Measurements from ENCODE around the gene RHBDF2. TPM values are rescaled to one million over a fixed set of nuclear protein-coding genes. Genes with fewer than 3 reads are reported as not detected.

The RHBDF2 gene
- total RNA-seq, 2 experiments from 2014 or later = 33.2 to 33.8 TPM

DNA sequence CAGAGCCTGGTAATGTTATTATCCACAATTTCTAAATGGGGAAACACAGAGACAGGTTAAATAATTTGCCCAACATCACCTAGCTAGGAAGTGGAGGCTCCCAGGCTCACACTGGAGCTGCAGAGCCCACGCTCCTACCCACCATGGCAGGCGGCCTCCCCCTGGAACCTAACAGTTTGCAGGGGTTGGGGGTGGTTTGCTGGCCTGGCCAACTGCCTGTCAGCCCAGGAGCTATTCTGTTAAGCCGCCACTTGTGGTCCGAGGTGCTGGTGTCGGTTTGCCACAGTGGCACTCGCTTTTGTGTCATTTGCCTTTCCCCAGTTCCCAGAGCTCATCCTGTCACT is 42.2 kb upstream of the RHBDF2 start:
- ChIA-PET CTCF (interaction anchor here (0.9 to 1.3 kb wide), 3 partner anchors 14 to 58 kb away, joined by 3 to 5 read pairs (median 4); no protein-coding TSS in a partner anchor), POLR2A (interaction anchor here (1.6 kb wide), 1 partner anchor 14 kb away, joined by 8 read pairs; no protein-coding TSS in a partner anchor)
- peaks cover 30% of the 10 kb centered on the region for H3K27me3 Mint-ChIP-seq
- no peak overlapping the region for H3K4me3 Mint-ChIP-seq
- no peaks in the 10 kb centered on the region for H3K36me3 Mint-ChIP-seq (ENCODE audit: low read depth)
- peaks cover 3% of the 10 kb centered on the region for H3K4me1 Mint-ChIP-seq
- no peaks in the 10 kb centered on the region for H3K9me3 Mint-ChIP-seq
- no peak for DNase-seq
- no peak overlapping the region for H3K27ac Mint-ChIP-seq

DNA sequence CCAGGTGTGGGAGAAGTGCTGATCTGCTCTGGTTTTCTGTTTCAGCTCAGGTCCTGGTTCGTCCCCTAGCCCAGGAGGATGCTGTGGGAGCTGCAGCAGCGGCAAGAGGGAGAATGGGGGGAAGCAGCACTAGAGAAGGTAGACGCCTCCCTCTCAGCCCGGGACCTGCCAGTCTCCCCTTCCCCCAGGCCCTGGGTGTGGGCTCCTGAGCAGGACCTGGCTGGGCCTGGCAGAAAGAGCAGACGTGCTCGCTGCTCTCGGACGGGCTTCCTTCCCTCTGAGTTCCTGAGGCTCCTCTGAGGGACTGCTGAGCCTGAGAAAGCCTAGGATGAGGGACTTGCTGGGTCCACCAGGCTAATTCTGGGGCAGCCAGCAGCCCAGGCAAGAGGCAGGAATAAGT is 41.8 kb upstream of the RHBDF2 start:
- no peak overlapping the region for H3K4me3 Mint-ChIP-seq
- CTCF ChIA-PET = interaction anchor here (0.9 to 1.3 kb wide), 2 partner anchors 15 to 59 kb away, joined by 3 to 5 read pairs; no protein-coding TSS in a partner anchor
- no peak for DNase-seq
- H3K27ac Mint-ChIP-seq = no peak overlapping the region
- POLR2A ChIA-PET = interaction anchor here (1.6 kb wide), 1 partner anchor 15 kb away, joined by 8 read pairs; no protein-coding TSS in a partner anchor
- no peaks in the 10 kb centered on the region for H3K9me3 Mint-ChIP-seq
- peaks cover 3% of the 10 kb centered on the region for H3K4me1 Mint-ChIP-seq
- H3K27me3 Mint-ChIP-seq = peaks cover 33% of the 10 kb centered on the region
- H3K36me3 Mint-ChIP-seq (ENCODE audit: low read depth) = no peaks in the 10 kb centered on the region

DNA sequence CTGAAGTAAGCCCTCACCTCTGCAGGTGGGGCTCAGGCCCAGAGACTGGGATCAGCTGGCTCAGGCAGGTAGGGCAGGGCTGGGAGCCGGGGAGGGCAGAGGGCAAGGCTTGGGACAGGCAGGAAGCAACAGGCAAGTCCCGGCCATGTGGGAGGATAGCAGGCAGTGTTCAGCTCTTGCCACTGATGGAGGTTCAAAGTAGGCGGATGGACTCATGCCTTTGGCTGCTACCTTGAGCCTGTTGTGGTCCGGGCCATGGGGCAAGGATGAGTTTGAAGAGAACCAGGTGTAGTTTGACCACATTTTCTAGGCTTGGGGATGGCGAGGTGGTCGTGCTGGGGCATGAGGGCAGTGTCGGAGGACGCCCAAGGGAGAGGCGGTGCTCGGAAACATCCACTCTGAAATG is 41.3 kb upstream of the RHBDF2 start:
- ChIA-PET POLR2A (no interaction called here), CTCF (no interaction called here)
- H3K27ac Mint-ChIP-seq = no peak overlapping the region
- H3K4me1 Mint-ChIP-seq = peaks cover 3% of the 10 kb centered on the region
- H3K36me3 Mint-ChIP-seq (ENCODE audit: low read depth) = no peaks in the 10 kb centered on the region
- DNase-seq = no peak
- H3K4me3 Mint-ChIP-seq = no peak overlapping the region
- H3K27me3 Mint-ChIP-seq = peaks cover 33% of the 10 kb centered on the region
- no peaks in the 10 kb centered on the region for H3K9me3 Mint-ChIP-seq

DNA sequence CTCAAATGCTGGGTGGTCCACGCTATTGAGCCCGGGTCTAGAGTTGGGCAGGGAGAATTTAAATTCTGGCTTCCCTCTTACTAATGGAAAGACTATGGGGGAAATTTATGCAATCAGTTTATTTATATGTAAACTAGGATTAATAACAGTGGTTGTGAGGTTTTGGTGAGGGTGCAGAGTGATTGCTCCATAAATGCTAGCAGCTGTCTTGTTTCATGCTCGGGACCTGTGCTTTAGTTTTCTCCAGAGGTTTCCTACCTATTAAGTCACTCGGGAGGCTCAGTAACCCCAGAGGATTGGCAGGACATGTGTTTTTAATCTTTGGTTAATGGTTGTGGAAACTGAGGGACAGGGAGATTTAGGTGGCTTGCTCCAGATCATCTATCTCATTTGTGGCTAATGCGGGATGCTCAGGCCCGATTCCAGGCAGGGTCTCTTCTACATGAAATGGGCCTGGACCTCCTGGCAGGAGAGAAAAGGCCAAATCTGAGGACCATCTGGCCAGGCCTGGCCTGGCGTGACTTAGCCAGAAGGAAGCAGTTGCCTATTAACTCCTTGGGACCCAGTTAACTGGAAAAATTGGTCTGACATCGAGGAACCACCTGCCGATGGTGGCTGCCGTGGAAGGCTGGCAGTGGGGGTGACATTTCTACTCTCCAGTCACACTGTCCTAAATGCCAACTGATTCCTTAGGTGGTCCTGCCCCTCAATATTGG is 40.7 kb upstream of the RHBDF2 start:
- Mint-ChIP-seq H3K9me3 (no peaks in the 10 kb centered on the region), H3K4me3 (no peak overlapping the region)
- CTCF ChIA-PET = no interaction called here

DNA sequence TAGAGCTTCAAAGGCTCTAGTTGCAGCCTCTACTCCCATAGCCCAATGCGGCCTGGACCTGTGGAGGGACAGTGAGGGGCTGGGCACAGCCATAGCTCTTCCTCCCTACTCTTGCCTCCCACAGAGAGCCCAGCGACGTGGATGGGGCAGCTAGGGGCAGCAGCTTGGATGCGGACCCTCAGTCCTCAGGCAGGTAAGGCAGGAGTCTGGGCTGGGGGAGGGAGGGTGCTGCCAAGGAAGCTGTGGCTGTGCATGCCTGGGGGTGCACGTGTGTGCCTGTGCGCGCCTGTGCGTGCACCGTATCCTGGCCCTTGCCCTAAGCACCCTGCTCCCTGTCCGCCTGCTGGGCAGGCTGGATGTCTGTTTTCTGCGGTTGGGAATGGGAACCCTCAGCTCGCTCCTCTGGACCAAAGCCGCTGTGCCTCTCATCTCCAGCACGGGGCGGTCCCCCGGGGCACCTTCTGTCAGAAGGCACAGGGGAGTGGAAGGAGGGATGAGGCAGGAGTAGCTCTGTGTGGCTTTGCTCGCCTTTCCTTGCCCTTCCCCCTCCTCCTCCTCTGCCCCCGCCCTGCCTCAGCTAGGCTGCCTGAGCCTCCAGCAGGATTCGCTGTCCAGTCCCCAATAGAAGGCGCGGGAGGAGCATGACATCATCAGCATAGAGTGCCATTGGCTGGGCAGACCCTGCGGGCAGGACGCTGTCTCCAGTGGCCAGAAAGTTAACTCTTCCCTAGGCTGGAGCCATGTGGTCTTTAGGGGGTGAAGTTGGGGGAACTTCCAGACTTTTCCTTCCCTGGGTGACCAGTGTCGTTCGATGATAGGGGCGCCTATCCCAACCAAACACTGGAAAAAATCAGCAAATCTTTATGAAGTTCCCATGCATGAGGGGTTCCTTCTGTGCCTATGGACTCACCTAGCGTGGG is 39.4 kb upstream of the RHBDF2 start:
- Mint-ChIP-seq H3K4me3 (no peak overlapping the region), H3K27ac (no peak overlapping the region), H3K4me1 (peaks cover 3% of the 10 kb centered on the region), H3K36me3 (ENCODE audit: low read depth) (no peaks in the 10 kb centered on the region), H3K9me3 (no peaks in the 10 kb centered on the region), H3K27me3 (peaks cover 48% of the 10 kb centered on the region)
- DNase-seq = no peak
- CTCF ChIA-PET = interaction anchor here (0.8 to 3.2 kb wide), 4 partner anchors 16 to 83 kb away, joined by 3 to 13 read pairs (median 6); no protein-coding TSS in a partner anchor
- POLR2A ChIA-PET = interaction anchor here (1.3 kb wide), 1 partner anchor 9 kb away, joined by 3 read pairs; no protein-coding TSS in a partner anchor

More for the DNA sequence above, 40.7 kb upstream of the RHBDF2 start:
- POLR2A ChIA-PET = no interaction called here
- DNase-seq = no peak
- Mint-ChIP-seq H3K27me3 (peaks cover 36% of the 10 kb centered on the region), H3K36me3 (ENCODE audit: low read depth) (no peaks in the 10 kb centered on the region), H3K4me1 (peaks cover 3% of the 10 kb centered on the region), H3K27ac (no peak overlapping the region)

DNA sequence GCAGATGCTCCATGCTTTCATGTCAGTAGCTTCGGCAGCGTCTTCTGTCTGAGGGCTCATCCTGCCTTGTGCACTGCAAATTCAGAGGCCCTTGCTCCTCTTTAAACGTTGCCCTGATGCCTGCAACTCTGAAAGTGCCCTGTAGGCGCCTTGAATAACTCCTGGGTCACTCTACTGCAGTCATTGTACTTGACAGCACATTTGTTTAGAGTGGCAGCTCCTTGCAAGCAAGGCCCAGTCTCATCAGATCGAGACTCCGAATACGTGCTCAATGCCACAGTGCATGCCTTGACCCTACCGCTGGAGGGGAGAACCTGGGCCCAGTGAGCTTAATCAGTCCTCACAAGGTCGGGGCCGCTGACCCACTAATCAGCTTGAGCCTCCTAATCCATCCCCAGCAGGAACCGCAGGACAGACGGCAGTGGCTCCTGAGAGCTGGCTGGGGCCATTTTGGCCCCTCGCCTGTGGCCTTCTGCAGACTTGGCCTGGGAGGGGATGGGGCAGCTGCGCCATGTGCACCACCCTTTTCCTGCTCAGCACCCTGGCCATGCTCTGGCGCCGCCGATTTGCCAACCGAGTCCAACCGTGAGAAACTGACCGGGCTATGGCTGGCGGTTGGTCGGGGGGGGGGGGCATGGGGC is 38.5 kb upstream of the RHBDF2 start, which contains the start of gene PRCD:
Gene PRCD (plus strand): TSS at position 414 of the 641 bp plus-strand sequence. CDS start 98 bp downstream, at position 512.
- Mint-ChIP-seq H3K27me3 (peaks cover 55% of the 10 kb centered on the region), H3K4me3 (no peak within 1 kb of the TSS), H3K9me3 (no peaks in the 10 kb centered on the region), H3K36me3 (ENCODE audit: low read depth) (no peaks in the 10 kb centered on the region), H3K4me1 (peaks cover 3% of the 10 kb centered on the region), H3K27ac (no peak within 1 kb of the TSS)
- CTCF ChIA-PET = interaction anchor here (2.5 to 3.2 kb wide), 2 partner anchors 17 kb away, joined by 6 to 13 read pairs; no protein-coding TSS in a partner anchor
- DNase-seq = no peak
- POLR2A ChIA-PET = interaction anchor here (0.6 to 1.3 kb wide), 2 partner anchors 10 to 551 kb away, joined by 3 to 4 read pairs; no protein-coding TSS in a partner anchor

DNA sequence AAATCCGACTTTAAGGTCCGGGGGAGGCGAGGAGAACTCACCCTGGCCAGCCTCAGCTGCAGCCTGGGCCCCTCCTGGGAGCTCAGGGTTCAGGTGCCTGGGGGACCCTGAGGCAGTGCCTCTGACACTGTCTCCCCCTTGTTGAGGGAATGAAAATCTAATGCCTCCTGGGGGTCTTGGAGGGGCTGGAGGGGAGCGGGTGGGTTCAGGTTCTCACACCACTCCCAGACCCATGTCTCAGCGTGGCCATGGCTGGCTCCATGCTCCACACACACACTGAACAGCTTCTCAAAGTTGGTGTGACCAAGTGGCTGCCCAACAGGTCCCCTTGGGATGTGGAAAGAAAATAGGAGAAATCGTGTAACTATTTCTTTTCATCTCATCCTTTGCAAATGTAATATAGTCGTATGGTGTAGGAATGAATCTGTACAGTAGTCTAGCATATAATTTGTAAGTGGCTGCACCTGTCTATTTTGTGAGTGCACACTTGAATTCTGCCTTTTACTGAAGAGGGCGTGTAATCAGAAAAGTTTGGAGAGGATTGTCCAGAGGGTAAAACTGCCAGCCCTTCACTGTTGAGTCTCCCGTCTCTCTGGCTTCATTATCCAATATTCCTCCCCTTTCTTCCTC is 37.8 kb upstream of the RHBDF2 start:
- H3K9me3 Mint-ChIP-seq = no peaks in the 10 kb centered on the region
- CTCF ChIA-PET = interaction anchor here (2.5 to 3.2 kb wide), 2 partner anchors 16 to 18 kb away, joined by 6 to 13 read pairs; no protein-coding TSS in a partner anchor
- peaks cover 54% of the 10 kb centered on the region for H3K27me3 Mint-ChIP-seq
- no peak overlapping the region for H3K4me3 Mint-ChIP-seq
- no peak overlapping the region for H3K27ac Mint-ChIP-seq
- peaks cover 3% of the 10 kb centered on the region for H3K4me1 Mint-ChIP-seq
- no peaks in the 10 kb centered on the region for H3K36me3 Mint-ChIP-seq (ENCODE audit: low read depth)
- POLR2A ChIA-PET = interaction anchor here (0.6 to 1.3 kb wide), 2 partner anchors 10 to 550 kb away, joined by 3 to 4 read pairs; no protein-coding TSS in a partner anchor
- DNase-seq = no peak

DNA sequence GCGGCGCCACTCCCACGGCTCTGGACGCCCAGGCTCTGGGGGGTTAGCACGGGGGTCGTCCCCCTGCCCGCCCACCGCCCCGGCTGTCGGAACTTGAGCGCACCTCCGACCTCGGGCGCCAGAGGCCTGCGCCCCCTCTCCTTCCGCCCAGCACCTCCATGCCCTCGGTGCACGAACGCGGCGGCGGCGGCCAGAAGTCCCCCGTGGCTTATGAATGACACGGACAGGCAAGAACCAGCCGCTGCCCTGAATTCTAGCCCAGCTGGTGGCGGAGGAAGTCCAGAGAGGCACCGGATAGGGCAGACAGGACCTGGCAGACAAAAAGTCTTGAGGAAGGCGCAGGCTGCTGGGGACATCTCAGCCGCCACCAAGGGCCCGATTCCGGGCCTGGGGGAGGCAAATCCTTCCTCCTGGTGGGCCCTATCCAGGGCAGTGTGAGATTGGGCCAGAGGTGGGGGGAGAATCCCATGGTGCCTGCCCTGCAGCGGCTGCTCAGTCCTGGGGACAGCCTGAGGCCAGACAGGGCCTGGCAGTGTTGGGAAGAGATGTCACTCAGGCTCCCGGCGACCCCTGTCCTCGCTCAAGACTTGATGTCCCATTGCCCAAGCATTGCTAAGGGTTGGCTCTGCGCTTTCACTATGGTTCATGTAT is 37.2 kb upstream of the RHBDF2 start:
- Mint-ChIP-seq H3K27me3 (peaks cover 49% of the 10 kb centered on the region), H3K9me3 (no peaks in the 10 kb centered on the region), H3K4me1 (peaks cover 3% of the 10 kb centered on the region), H3K27ac (no peak overlapping the region), H3K36me3 (ENCODE audit: low read depth) (no peaks in the 10 kb centered on the region), H3K4me3 (no peak overlapping the region)
- ChIA-PET POLR2A (no interaction called here), CTCF (interaction anchor here (2.5 to 3.2 kb wide), 2 partner anchors 15 to 19 kb away, joined by 6 to 13 read pairs; no protein-coding TSS in a partner anchor)
- no peak for DNase-seq

DNA sequence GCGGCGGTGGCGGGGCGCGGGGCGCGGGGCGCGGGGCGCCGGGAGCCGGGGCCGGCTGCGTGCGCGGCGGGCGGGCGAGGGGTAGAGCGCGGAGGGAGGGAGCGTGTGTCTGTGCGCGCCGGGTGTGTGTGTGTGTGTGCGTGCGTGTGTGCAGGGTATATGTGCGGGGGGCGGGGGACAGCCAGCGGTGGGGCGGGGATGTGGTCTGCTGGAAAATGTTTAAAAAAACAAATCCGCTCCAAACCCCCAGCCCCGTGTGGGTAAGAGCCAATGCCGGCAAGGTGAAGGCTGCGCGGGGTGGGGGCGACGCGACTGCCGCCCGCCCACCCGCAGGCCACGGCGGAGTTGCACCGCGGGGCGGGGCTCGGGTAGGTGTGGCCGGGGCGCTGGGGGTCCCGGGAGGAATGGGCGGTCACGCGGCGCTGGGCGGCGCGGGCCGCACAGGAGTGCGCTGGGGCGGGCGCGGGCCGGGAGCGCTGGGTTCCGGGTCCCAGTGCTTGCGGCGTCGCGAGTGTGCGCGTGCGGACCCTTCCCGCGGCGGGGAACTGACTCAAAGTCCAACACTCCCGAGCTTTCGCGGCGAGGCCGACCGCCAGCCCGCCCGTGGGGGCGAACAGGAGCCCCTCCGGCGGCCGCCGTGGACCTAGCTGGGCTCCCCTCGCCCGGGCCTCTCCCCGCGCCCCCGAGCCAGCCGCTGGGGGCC is 36.5 kb upstream of the RHBDF2 start, which contains the start of gene CYGB:
Gene CYGB (minus strand): TSS at position 132 of the 703 bp plus-strand sequence. CDS start 167 bp downstream, outside the sequence.
- no peaks in the 10 kb centered on the region for H3K36me3 Mint-ChIP-seq (ENCODE audit: low read depth)
- no peak within 1 kb of the TSS for H3K4me3 Mint-ChIP-seq
- peaks cover 3% of the 10 kb centered on the region for H3K4me1 Mint-ChIP-seq
- H3K27me3 Mint-ChIP-seq = peaks cover 49% of the 10 kb centered on the region
- H3K9me3 Mint-ChIP-seq = no peaks in the 10 kb centered on the region
- CTCF ChIA-PET = no interaction called here
- POLR2A ChIA-PET = no interaction called here
- H3K27ac Mint-ChIP-seq = no peak within 1 kb of the TSS
- DNase-seq = no peak

DNA sequence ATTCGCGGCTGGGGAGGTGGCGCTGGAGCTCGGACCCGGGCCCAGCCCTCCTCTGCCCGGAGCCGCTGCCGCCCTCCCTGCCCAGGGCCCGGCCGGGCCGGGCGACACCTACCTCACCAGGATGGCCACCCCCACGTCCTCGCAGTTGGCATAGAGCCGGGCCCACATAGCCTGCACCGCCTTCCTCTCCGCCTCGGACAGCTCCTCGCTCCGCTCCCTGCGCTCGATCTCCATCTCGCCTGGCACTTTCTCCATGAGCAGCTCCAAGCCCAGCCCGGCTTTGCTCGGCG is 36.0 kb upstream of the RHBDF2 start:
- H3K4me1 Mint-ChIP-seq = peaks cover 3% of the 10 kb centered on the region
- peaks cover 46% of the 10 kb centered on the region for H3K27me3 Mint-ChIP-seq
- ChIA-PET POLR2A (interaction anchor here (0.9 kb wide), 1 partner anchor 12 kb away, joined by 3 read pairs; no protein-coding TSS in a partner anchor), CTCF (no interaction called here)
- no peak for DNase-seq
- H3K27ac Mint-ChIP-seq = no peak overlapping the region
- no peaks in the 10 kb centered on the region for H3K36me3 Mint-ChIP-seq (ENCODE audit: low read depth)
- no peaks in the 10 kb centered on the region for H3K9me3 Mint-ChIP-seq
- no peak overlapping the region for H3K4me3 Mint-ChIP-seq

DNA sequence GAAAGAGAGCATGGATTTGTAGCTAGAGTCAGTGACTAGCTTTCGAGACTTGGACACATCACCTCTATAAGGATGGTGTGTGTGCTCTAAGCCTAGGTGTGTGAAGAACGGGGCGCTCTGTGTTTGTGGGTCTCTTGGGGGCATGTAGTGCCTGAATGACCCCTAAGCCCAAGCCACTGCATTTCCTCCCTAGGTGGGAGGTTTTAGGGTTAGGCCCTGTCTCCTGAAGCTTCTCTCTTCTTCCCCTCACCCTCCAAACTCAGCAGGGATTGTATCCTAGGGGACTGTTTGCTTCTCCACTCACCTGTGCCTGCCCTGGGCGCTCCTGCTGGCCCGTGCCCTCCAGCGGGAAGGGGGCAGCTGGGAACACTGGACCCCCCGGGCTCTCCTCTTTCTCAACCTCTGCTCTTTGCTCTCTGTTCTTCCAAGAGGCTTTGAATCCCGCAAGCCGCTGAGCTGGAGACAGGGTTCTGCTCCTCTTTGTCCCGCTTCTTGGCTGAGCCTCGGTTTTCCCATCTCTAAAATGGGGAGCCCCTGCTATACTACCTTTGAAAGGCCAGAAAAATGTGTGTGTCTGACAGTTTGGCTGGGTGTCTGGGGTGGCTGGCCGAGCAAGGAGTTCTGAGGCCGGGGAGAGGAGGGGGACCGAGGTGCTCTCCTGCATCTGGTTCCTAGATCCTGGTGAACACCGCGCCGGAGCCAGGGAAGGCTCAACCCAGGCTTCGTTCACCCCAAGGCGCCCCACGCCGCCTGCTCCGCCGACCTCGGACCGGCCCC is 35.5 kb upstream of the RHBDF2 start:
- POLR2A ChIA-PET = interaction anchor here (0.6 to 1.1 kb wide), 3 partner anchors 10 to 48 kb away, joined by 3 to 4 read pairs (median 3); no protein-coding TSS in a partner anchor
- H3K27ac Mint-ChIP-seq = no peak overlapping the region

More for the DNA sequence above, 35.5 kb upstream of the RHBDF2 start:
- DNase-seq = no peak
- Mint-ChIP-seq H3K27me3 (peaks cover 41% of the 10 kb centered on the region), H3K9me3 (no peaks in the 10 kb centered on the region), H3K36me3 (ENCODE audit: low read depth) (no peaks in the 10 kb centered on the region), H3K4me1 (peaks cover 3% of the 10 kb centered on the region), H3K4me3 (no peak overlapping the region)
- CTCF ChIA-PET = interaction anchor here (0.8 to 1.8 kb wide), 2 partner anchors 10 to 13 kb away, joined by 3 to 8 read pairs; no protein-coding TSS in a partner anchor
